ENCODE measurements around the gene XRCC6. TPM values are rescaled to one million over a fixed set of nuclear protein-coding genes. Genes with fewer than 3 reads are reported as not detected.

XRCC6 gene
- total RNA-seq, 2 donors from 2014 or later, result 247 to 254 TPM

- no peak overlapping the region for H3K4me3 ChIP-seq
- no peaks in the 10 kb centered on the region for H3K9me3 ChIP-seq
- no peak for TF ChIP-seq POLR2A (IDR thresholded peaks at IDR 0.05)
- no peaks in the 10 kb centered on the region for H3K36me3 ChIP-seq
- 54% methylated on average over 11 of the region's 11 CpGs for WGBS
- DNase-seq (ENCODE audit: low spot score), result no peak
- H3K4me1 ChIP-seq (replicated peaks), result no peaks in the 10 kb centered on the region
- H3K27ac ChIP-seq, result peak overlapping the region; percentile 15 to 47
- intact Hi-C loops (cut with DNase I), result loop anchor here (1.0 to 10.0 kb wide), 2 partner anchors 128 to 245 kb away; no protein-coding TSS in a partner anchor
- H3K27me3 ChIP-seq (replicated peaks; ENCODE audit: insufficient read depth), result no peaks in the 10 kb centered on the region
Measured at GRCh38 chr22:41696703-41697102, 75.6 kb downstream of the XRCC6 start.

GRCh38 chr22:41697126-41697775 is 76.2 kb downstream of the XRCC6 start:
- Histone ChIP-seq H3K27me3 (replicated peaks; ENCODE audit: insufficient read depth) (no peaks in the 10 kb centered on the region), H3K4me3 (no peak overlapping the region), H3K4me1 (replicated peaks) (no peaks in the 10 kb centered on the region), H3K36me3 (no peaks in the 10 kb centered on the region), H3K9me3 (no peaks in the 10 kb centered on the region), H3K27ac (peak overlapping the region; percentile 15 to 47)
- WGBS, result 27% methylated on average over 12 of the region's 12 CpGs
- no peak for TF ChIP-seq POLR2A (IDR thresholded peaks at IDR 0.05)
- TF ChIP-seq CTCF (IDR thresholded peaks at IDR 0.05), result peak; percentile 90 to 97 (median 96)
- peak; percentile 62 for TF ChIP-seq POLR2AphosphoS5 (IDR thresholded peaks at IDR 0.05)
- intact Hi-C loops (cut with DNase I), result loop anchor here (1.0 to 10.0 kb wide), 2 partner anchors 128 to 244 kb away; no protein-coding TSS in a partner anchor
- DNase-seq (ENCODE audit: low spot score), result peak; percentile 80

DNA sequence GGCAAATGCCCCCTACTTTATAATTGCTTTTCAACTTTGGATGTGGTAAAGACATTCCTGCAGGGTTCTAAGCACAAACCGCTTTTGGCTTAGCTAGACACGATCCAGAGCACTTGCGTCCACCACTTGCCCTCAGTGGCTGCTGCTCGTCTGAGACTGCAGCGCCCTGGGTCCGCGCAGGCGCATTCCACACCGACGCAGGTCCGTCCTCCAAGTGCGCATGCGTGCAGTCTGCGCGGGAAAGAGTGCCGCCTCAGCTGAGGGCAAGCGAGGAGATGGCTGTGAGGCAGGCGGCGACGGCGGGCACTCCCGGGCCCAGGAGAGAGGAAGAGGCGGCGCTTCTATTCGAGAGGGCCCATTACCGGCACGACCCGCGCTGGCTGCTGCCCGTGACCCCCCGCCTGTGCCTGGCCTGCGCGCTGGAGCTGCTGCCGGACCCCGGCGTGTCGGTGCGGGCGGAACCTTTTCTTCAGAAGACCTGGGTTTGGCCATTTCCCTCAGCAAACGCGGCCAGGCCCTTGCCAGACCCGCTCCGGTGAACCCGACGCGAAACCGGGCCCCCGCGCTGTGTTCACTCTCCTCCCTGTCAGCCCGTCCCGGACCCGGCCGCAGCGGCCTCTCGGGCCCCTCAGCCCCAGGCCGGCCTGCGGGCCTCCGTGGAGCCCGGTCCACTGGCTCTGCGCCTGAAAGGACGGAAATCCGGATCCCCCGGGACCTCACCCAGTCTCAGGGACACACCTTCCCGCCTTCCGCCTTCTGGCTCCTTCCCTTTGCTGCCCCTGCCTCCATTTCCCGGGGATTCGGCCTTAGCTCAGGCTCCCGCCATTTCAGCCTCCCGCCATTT is 78.4 kb downstream of the XRCC6 start, which contains the start of gene MEI1:
TSS of gene MEI1 (plus strand) at position 240 of the 844 bp plus-strand sequence. CDS start at position 276, 36 bp downstream.
- Histone ChIP-seq H3K9me3 (no peaks in the 10 kb centered on the region), H3K27ac (no peak within 1 kb of the TSS), H3K36me3 (no peaks in the 10 kb centered on the region), H3K4me3 (no peak within 1 kb of the TSS), H3K4me1 (replicated peaks) (no peaks in the 10 kb centered on the region), H3K27me3 (replicated peaks; ENCODE audit: insufficient read depth) (no peaks in the 10 kb centered on the region)
- DNase-seq (ENCODE audit: low spot score), result peak; percentile 60
- WGBS, result 44% methylated on average over 68 of the region's 69 CpGs
- intact Hi-C loops (cut with DNase I), result loop anchor here (10.0 kb wide), 1 partner anchor 125 kb away; no protein-coding TSS in a partner anchor
- no peak for TF ChIP-seq POLR2A (IDR thresholded peaks at IDR 0.05)
- peak; percentile 86 for TF ChIP-seq POLR2AphosphoS5 (IDR thresholded peaks at IDR 0.05)

DNA sequence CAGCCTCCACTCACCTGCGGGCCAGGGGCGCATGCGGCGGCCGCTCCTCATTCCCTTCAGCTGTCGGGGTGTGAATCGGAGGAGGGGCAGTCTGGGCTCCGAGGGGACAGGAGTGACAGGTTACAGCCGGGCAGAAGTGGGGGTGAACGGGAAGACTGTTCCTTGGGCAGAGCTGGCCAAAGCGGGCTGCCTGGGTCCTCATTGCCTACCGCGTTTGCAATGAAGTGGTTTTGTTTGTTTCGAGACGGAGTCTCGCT is 78.9 kb downstream of the XRCC6 start:
- DNase-seq (ENCODE audit: low spot score), result no peak
- WGBS, result 95% methylated on average over 16 of the region's 16 CpGs
- no peak overlapping the region for H3K27ac ChIP-seq
- H3K9me3 ChIP-seq, result no peaks in the 10 kb centered on the region
- no peak overlapping the region for H3K4me3 ChIP-seq
- no peaks in the 10 kb centered on the region for H3K4me1 ChIP-seq (replicated peaks)
- TF ChIP-seq POLR2AphosphoS5 (IDR thresholded peaks at IDR 0.05) (no peak), POLR2A (IDR thresholded peaks at IDR 0.05) (no peak), CTCF (IDR thresholded peaks at IDR 0.05) (no peak)
- intact Hi-C loops (cut with DNase I), result no loop called here
- H3K27me3 ChIP-seq (replicated peaks; ENCODE audit: insufficient read depth), result no peaks in the 10 kb centered on the region
- H3K36me3 ChIP-seq, result no peaks in the 10 kb centered on the region

DNA sequence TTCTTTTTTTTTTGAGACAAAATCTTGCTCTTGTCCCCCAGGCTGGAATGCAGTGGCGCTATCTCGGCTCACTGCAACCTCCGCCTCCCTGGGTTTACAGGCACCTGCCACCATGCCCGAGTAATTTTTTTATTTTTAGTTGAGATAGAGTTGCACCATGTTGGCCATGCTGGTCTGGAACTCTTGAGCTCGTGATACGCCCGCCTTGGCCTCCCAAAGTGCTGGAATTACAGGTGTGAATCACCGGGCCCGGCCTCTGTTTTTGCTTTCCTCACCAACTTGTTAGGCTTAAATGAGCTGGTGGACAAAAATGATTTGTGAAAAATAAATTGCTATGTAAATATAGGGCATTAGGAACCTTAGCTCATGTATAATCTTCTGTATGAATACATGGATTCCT is 81.7 kb downstream of the XRCC6 start:
- 95% methylated on average over 9 of the region's 9 CpGs for WGBS
- Histone ChIP-seq H3K9me3 (no peaks in the 10 kb centered on the region), H3K27ac (no peak overlapping the region), H3K4me1 (replicated peaks) (no peaks in the 10 kb centered on the region), H3K36me3 (no peaks in the 10 kb centered on the region), H3K4me3 (no peak overlapping the region), H3K27me3 (replicated peaks; ENCODE audit: insufficient read depth) (no peaks in the 10 kb centered on the region)
- TF ChIP-seq CTCF (IDR thresholded peaks at IDR 0.05), result no peak
- no peak for TF ChIP-seq POLR2AphosphoS5 (IDR thresholded peaks at IDR 0.05)
- TF ChIP-seq POLR2A (IDR thresholded peaks at IDR 0.05), result no peak
- intact Hi-C loops (cut with DNase I), result no loop called here
- DNase-seq (ENCODE audit: low spot score), result no peak

Data from prostate gland (tissue), 2 donors.